GM18907 (cell line): ENCODE results near the gene DLGAP1.

Source experiments
- ATAC-seq: cut with Tn5 transposase; IDR thresholded peaks from one replicate; pipeline ENCODE4 v1.9.1; 2021; ENCODE audit warnings: mild to moderate bottlenecking, moderate library complexity; ENCODE audit not compliant: unreplicated experiment

Gene DLGAP1

DNA sequence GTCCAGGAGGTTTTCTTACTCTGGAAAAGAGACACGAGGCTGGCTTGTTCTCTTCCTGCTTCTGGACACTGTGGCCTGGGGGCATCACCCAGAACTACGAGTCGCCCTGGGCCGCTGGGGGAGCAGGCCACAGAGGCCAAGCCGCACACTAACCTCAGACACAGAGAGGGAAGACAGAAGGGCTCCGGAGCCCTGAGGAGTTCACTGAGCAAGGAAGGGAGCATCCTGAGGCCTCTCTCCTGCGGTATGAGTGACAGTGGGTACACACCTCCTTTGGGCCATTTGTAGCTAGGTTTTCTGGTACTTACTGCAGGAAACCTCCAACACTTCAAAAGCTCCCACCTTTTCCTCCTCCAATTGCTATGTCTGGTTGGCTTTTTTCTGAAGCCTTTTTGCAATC is 494.1 kb downstream of the DLGAP1 start:
- ATAC-seq = no peak

DNA sequence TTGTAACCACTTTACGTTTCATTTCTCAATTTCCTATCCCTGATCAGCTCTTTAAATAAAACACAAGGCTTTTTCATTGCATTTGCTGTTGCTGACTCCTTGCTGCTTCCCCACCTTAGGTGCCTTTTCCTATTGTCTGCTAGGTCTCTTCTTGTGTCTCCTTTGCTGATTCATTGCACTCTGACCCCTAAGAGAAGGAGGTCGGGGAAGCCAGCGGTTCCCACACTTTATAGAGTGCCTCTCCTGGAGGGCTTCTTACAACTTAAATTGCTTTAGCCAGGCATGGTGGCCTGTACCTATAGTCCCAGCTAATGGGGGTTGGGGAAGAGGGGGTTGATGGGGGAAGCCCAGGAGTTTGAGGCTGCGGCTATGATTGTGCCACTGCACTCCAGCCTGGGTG is 495.0 kb downstream of the DLGAP1 start:
- no peak for ATAC-seq

DNA sequence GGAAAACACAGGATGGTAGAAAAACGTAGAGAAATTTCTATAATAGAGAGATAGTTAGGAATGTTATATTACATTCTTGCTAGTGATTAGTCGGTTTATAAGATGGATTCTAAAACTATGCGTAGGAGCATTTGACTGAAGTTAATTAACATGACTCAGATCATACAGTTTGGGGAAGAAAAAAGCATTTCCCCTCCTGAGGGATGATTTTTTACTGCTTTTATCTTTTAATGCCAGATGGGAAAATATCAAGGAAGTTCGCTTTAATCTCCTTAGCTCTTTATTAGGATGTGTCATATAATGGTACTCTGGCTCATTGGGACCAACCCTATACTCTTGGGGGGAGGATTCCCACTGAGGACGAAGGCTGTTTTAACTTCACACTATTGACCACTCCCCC is 503.1 kb downstream of the DLGAP1 start:
- ATAC-seq = no peak

DNA sequence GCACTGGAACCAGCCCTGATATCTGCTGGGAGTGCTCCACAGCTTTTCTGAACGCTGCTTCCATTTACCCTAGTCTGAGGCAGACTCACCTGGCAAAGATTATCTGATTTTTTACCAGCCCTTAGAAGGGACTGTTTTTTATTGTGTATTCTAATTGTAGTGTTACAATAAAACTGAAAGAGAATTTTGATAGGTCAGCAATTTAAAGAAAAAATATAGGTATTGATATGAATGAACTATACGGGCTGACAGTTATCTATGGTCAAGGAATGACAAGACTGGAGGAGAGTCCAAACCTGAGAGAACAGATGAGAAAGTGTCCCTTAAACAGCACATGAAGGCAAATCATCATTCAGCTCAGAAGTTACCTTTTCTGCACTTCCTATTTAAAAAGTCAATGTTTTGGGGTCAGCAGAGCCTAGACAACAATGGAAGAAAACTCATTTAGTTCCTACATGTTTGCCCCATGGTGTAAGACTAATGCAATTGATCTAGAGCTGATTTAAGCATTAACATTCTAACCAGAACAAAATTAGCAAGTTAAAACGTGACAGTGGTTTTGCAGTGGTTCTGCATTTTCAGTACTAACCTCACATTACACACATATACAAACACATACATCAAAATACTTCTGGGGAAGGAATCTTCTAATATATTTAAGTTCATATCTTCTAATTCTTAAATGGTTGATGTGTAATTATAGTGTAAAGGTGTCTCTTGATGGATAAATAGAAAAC is 504.3 kb downstream of the DLGAP1 start:
- no peak for ATAC-seq

DNA sequence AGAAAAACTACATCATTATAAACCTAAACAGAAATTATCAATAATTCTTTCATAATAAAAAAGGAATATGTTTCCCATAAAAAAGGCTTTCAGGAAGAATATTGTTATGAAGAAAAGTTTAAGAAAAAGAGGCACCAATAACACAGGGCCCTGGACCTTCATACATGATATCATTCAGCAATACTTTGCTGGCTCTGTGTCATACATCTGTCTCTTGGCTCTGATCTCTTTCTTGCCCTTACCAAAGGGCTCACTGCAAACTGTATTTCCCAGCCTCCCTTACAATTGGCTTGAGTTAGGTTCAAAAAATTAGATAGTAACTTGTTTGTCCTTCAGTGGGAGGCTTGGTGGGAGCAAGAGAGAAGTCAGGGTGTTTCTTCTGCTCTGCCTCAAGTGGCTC is 506.1 kb downstream of the DLGAP1 start:
- no peak for ATAC-seq

DNA sequence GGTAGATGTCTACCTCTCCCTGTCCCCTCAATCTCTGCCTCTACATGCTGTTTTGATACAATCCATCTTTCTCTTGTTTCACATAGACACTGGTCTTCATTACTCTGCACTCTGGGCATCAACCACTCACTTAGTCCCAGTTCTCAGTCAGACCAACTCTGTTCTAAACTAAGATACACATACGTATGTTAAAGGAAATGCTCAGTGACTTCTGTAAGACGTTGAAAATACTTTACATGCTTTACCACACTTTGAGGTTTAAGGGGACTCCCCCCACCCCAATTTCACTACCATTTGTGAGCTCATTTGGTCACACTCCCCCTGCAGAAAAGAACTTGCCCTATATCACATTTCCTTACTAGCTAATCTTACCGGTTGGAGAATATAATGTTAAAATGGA is 507.7 kb downstream of the DLGAP1 start:
- ATAC-seq = no peak

DNA sequence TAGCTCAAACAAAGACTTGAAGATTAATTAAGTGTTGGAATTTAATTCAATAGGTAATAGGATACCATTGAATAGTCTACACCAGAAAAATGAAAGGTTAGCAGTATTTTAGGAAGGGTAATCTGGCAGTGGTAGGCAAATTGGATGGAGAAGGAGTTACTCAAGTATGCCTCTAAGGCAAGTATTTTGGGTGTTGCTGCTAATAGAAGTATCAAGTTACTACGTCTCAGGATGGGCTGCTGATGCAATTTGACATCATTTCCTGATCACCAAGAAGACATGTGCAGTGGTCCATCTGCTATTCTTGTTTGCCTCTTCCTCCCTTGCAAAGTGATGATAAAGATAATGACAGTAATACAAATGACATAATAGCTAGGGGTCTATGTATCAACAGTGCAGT is 519.8 kb downstream of the DLGAP1 start:
- ATAC-seq = no peak

DNA sequence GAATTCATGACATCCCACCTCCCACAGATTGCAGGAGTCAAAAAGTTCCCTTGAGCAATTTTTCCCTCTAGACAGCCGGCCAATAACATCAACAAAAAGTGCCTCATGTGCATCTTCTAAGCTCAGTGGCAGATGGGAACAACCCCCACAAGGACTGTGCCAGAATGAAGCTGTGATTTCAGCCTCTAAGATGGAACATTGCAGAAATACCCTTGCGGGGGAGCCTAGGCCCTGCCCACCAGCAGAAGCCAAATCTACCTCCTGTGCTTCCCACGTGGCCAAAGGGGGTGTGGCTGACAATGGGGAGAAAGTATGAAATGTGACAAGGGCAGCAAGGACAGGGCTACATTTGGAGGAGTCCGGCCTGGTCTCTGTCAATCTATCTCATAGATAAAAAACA is 522.8 kb downstream of the DLGAP1 start:
- ATAC-seq = no peak

DNA sequence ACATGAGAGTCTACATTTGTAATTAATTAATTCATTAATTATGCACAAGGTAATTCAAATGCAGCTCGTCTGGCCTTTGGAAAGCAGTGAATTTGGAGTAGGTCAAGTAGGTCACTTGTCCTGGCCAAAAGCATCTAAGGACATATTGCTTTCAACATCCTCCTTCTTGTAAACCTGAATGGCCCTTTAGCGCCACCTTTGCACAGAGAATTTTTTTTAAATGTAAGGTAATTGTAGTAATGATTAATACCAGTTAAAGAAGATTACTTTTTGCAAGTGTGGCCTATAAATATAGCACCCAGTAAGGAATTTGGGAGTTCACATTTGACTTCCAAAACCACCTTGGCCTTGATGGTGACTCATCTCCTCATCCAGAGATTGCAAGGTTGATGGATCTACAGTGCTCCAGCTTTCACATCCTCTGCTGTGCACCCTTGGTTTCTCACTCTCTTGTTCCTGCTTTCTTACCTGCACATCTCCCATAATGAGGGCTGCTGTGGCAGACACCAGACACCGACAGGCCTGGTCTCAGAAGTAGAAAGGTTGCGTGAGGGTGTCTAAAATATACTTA is 523.5 kb downstream of the DLGAP1 start:
- ATAC-seq = no peak

DNA sequence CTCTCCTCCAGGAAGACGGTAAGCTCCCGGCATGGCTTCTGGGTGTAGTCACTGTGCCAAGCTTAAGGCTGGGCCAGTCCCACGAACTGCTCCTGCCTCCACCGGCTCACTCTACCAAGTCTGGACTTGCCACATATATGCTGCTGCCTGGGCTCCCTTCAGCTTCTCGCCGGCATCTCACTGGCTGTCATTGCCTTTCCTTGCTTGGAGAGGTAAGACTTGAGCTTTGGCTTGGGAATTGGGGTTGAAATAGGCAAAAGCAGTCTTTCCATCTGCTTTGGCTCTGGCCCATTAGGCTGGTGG is 524.1 kb downstream of the DLGAP1 start:
- ATAC-seq = no peak

DNA sequence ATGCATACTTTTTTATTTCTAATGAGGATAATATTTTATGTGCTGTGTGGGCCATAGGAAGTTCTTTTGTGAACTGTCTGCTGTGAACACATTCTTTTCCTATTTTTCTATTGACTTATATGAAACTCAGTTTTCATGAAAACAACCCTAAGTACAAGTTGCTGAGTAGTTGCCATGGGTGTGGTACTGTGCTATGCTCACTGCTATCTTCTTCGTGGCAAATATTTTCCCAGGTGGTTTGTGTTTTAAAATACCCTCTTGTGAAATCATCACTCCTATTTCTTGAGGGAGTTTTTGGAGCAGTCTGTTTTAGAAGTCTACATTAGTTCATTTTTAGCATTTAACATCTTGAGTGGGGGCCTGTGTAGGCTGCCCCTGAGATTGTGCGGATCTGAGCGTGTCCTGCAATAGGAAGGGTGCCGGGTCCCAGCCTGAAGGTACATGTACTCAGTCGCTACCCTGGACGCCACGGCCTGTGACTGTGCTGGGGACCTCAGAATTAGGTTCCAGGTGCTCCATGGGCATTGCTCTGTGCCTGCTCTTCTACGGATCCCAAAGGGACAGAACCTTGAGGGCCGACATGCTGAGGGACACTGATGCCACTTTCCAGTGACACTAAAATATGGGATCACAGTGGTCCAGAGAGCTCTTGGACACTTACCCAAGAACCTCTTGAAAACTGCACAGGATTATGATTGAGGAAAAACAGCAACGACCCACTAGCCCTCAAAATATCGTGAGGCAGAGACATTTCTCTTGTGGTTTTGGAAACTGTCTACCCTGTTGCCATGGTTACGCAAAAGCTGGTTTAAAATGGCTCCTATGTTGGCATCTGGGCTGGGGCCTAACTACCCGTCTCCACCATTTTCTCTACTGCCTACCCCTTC is 524.7 kb downstream of the DLGAP1 start:
- ATAC-seq = no peak

DNA sequence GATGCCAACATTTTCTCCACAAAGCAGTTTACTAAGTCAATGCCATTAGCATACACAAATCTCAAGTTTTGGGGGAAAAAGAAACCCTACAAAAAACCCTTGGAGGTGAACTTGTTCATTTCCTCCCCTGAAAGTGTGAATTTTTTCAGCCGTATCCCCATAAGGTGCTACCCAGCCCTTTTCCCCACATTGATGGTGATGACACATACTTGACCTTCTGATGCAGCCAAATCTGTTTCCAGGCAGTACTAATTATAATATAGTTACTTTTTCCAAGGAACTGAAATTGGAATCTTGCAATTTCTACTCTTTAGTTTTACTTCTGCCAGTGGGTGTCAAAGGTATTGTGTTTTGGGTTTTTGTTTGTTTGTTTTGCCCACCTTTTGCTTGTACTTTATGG is 530.7 kb downstream of the DLGAP1 start:
- no peak for ATAC-seq

DNA sequence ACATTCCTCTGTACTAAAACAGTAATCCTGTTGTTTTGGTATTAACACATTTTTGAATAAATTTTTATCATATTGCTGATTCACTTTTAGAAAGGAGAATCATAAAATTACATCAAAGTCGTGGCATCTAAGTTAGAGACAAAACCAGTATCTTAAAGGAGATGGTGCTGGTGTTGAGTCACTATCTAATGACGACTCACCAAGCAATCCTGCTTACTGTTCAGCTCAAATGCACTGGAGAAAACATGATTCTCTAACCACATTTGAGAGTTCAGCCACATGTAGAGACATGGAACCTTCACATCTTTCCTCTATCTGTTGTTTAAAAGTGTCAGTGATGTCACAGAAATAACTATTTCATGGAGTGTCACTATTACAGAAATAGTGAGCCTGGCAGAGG is 531.4 kb downstream of the DLGAP1 start:
- no peak for ATAC-seq

DNA sequence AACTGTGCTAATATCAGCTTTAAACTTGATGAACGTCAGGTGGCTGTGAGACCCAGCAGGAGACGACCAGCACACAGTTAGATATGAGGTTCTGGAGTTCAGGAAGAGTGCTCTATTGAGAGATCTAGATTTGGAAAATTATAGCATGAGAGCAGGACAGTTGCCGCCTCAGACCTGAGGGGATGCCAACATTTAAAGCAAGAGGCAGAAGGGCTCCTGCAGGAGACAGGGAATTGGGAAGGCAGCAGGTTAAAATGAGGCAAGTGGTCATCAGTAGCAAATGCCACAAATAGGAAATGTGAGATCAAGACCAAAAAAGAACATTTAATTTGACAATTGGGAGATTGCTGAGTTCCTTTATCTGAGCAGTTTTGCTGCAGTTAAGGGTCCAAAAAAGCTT is 533.3 kb downstream of the DLGAP1 start:
- no peak for ATAC-seq

DNA sequence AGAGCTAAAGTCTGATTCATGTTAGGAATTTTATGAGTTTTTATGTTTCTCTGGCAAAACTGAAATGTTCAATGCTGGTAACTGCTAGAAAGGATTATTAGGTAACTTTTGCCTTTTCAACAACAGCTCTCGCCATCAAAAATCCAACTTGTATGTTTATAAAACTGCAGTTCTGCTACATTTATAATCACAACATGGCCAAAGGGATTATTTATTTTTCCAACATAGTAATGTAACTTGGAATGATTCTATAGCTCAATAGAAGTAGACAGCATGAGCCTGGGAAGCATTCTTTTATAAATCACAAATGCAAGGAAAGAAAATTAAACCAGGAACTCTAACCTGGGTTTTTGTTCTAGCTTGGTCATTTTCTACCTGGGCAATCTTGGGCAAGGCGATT is 534.3 kb downstream of the DLGAP1 start:
- no peak for ATAC-seq

DNA sequence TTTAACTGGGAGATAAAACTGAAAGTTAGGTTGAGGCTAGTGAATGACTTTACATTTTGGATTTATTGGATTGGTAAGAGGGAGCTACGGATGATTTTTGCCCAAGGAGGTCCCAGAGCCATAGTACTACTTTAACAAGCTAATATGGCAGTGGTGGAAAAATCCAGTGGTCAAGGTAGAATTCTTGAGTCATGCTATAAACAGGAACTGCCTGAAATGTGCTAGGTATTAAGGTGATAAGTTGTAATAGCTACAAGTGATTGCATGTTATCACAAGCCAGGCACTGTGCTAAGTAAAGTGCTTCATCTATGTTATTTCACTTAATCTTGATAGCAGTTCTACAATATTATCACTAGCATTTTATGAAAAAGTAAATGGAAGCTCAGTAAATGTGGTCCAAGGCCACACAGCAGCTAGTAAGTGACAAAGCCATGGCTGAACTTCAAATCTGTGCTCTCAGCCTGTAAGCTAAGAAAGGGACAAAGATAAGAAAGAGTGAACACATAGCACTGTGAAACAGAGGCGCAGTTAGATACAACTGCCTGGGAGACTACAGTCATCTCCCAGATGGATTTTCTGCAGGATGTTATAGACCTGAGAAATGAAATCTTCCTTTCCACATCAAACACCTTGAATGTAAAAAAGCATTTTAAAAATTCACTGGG is 535.6 kb downstream of the DLGAP1 start:
- ATAC-seq = no peak

DNA sequence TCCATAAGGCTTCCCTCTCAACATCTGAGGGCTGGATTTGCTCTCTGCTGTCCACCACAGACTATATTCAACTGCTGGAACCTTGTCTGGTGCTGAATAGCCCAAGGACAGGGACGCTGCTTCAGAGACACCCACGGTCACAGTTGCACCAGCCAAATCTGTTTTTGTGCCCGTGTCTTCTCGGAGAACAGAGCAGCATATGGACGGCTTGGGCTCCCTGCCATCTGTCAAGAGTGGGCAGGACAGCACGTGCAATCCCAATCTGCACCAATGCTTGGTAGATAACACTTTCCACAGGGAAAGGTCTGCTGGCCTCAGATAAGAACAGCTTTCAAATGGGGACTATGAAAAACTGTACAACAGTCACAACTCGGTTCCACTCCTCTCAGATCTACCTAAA is 539.0 kb downstream of the DLGAP1 start:
- ATAC-seq = no peak

DNA sequence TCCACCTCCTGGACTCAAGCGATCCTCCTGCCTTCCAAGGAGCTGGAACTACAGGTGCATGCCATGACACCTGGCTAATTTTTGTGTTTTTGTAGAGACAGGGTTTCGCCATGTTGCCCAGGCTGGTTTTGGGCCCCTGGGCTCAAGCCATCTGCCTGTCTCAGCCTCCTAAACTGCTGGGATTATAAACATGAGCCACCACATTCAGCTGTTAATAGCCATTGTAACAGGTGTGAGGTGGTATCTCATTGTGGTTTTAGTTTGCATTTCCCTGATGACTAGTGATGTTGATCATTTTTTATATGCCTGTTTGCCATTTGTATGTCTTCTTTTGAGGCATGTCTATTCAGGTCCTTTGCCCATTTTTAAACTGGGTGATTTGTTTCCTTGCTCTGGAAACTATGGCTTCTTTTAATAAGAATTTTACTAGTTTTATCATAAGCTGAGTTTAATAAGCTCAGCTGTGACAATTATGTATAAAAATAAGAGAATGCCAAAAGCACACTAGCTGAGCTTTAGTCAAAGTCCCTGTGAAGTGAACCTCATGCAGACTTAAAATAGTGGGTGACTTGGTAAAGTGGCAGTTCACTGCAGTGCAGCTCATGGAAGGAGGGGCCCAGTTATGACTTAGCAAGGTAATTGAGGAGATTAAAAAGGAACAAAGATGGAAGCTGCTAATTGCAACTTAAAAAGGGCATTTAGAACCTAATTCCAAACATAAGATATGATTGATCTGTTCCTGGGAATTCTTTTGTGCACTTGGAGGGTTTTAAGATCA is 540.1 kb downstream of the DLGAP1 start:
- peak; percentile 63 for ATAC-seq

DNA sequence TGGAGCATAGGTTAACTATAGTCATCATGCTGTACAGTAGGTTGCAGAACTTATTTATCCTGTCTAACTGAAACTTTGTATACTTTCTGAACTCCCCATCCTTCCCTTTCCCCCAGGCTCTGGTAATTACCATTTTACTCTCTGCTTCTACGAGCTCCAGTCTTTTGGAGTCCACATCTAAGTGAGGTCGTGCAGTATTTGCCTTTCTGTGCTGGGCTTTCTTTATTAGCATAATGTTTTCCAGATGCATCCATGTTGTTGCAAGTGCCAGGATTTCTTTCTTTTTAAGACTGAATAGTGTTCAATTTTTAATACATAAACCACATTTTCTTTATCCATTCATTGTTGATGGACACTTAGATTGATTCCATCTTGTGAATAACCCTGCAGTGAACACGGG is 541.0 kb downstream of the DLGAP1 start:
- no peak for ATAC-seq

DNA sequence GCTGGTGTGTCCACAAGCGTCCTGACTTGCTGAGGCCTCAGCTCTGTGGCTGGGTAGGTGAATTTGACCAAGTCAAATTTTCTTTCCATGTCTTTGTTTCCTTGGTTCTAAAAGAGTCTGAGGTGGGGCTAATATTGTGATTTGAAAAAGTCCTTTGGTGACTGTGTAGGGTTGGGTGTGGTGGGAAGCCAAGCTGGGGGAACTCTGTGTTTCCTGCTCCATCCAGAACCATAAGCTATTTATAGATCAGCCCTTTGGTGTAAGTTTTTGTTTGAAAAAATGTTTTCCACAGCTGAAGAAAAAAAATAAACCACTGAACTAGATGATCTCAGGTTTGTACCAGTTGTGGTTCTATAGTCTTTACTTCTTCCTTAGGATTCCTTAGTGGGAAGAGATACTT is 542.4 kb downstream of the DLGAP1 start:
- no peak for ATAC-seq

DNA sequence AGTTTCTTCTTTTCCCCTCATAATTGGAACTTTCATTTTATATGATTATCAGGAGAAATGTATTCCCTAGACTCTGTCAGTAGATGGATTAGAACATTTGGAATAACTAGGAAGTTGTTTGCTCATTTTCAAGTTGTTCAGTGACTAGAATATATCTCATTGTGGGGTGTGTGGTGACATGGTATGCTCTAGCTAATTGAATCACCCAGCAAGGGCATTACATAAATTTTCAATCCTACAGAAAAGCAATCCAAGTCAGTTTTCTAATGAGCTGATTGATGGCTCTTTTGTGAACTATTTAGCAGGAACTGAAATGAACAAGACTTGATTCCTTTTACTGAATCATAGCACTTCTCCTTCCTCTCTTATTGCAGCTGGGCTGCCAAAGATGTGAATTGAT is 543.7 kb downstream of the DLGAP1 start:
- no peak for ATAC-seq
